Nephron progenitor cell (in vitro differentiated cells): ENCODE data around the gene DNAH2.

Experiments used
- DNase-seq: peaks from one replicate; pipeline ENCODE4 v3.0.0; 2021
- H3K27ac Mint-ChIP-seq: 2 replicates; pipeline ENCODE4 v1.8.0; 2021; ENCODE audit warnings: mild to moderate bottlenecking, moderate library complexity, mixed read lengths
- H3K27me3 Mint-ChIP-seq: 2 replicates; pipeline ENCODE4 v1.8.0; 2021; ENCODE audit warnings: mild to moderate bottlenecking, low read depth, mixed read lengths; ENCODE audit not compliant: poor library complexity
- H3K36me3 Mint-ChIP-seq: 2 replicates; pipeline ENCODE4 v1.8.0; 2021; ENCODE audit warnings: low read depth, mixed read lengths
- H3K4me1 Mint-ChIP-seq: 2 replicates; pipeline ENCODE4 v1.8.0; 2021; ENCODE audit warnings: mixed read lengths
- H3K4me3 Mint-ChIP-seq: 2 replicates; pipeline ENCODE4 v1.8.0; 2021; ENCODE audit warnings: mild to moderate bottlenecking, moderate library complexity, mixed read lengths
- H3K9me3 Mint-ChIP-seq: 2 replicates; pipeline ENCODE4 v1.8.0; 2021; ENCODE audit warnings: mild to moderate bottlenecking, moderate library complexity, mixed read lengths
- CTCF ChIP-seq: fragments of 200-600 bp; sonication (generic); IDR thresholded peaks from 2 replicates; pipeline ENCODE4 v1.5.0; 2021; ENCODE audit warnings: antibody characterized with exemption

DNAH2 gene

GRCh38 chr17:7755095-7755890 is 37.7 kb downstream of the DNAH2 start:
- Mint-ChIP-seq H3K4me3 (no peak overlapping the region), H3K27ac (no peak overlapping the region), H3K27me3 (peaks cover 24% of the 10 kb centered on the region), H3K36me3 (peaks cover 2% of the 10 kb centered on the region), H3K4me1 (peaks cover 15% of the 10 kb centered on the region), H3K9me3 (peaks cover 13% of the 10 kb centered on the region)
- no peak for DNase-seq
- TF ChIP-seq CTCF, result no peak

GRCh38 chr17:7756968-7757367 is 39.4 kb downstream of the DNAH2 start:
- H3K4me1 Mint-ChIP-seq, result peaks cover 15% of the 10 kb centered on the region
- TF ChIP-seq CTCF, result no peak
- no peak overlapping the region for H3K4me3 Mint-ChIP-seq
- H3K27me3 Mint-ChIP-seq, result peaks cover 27% of the 10 kb centered on the region
- DNase-seq, result no peak
- no peaks in the 10 kb centered on the region for H3K36me3 Mint-ChIP-seq
- no peak overlapping the region for H3K27ac Mint-ChIP-seq
- H3K9me3 Mint-ChIP-seq, result peaks cover 8% of the 10 kb centered on the region

- TF ChIP-seq CTCF, result no peak
- peak overlapping the region; percentile 23 for H3K27ac Mint-ChIP-seq
- H3K4me1 Mint-ChIP-seq, result peaks cover 16% of the 10 kb centered on the region
- peaks cover 15% of the 10 kb centered on the region for H3K27me3 Mint-ChIP-seq
- H3K4me3 Mint-ChIP-seq, result no peak overlapping the region
- peaks cover 39% of the 10 kb centered on the region for H3K9me3 Mint-ChIP-seq
- H3K36me3 Mint-ChIP-seq, result peaks cover 7% of the 10 kb centered on the region
- DNase-seq, result no peak
Measured at GRCh38 chr17:7763919-7764318, 46.4 kb downstream of the DNAH2 start.

GRCh38 chr17:7767004-7767403 is 49.5 kb downstream of the DNAH2 start:
- DNase-seq, result no peak
- no peak overlapping the region for H3K4me3 Mint-ChIP-seq
- no peak overlapping the region for H3K27ac Mint-ChIP-seq
- peaks cover 7% of the 10 kb centered on the region for H3K36me3 Mint-ChIP-seq
- TF ChIP-seq CTCF, result no peak
- H3K4me1 Mint-ChIP-seq, result peaks cover 18% of the 10 kb centered on the region
- H3K27me3 Mint-ChIP-seq, result peaks cover 27% of the 10 kb centered on the region
- H3K9me3 Mint-ChIP-seq, result peaks cover 32% of the 10 kb centered on the region

GRCh38 chr17:7767405-7768021 is 50.0 kb downstream of the DNAH2 start:
- no peak overlapping the region for H3K4me3 Mint-ChIP-seq
- H3K27ac Mint-ChIP-seq, result no peak overlapping the region
- peaks cover 29% of the 10 kb centered on the region for H3K9me3 Mint-ChIP-seq
- H3K27me3 Mint-ChIP-seq, result peaks cover 30% of the 10 kb centered on the region
- peaks cover 7% of the 10 kb centered on the region for H3K36me3 Mint-ChIP-seq
- peaks cover 18% of the 10 kb centered on the region for H3K4me1 Mint-ChIP-seq
- no peak for TF ChIP-seq CTCF
- DNase-seq, result no peak
